GM18867 (cell line): ENCODE results near the gene PACSIN2.
"Not testable (repeated sequence)": the region's sequence is repeated elsewhere in the genome, so short reads cannot be mapped to it uniquely, and the experiment has no call there.

Experiments
- ATAC-seq: cut with Tn5 transposase; IDR thresholded peaks from one replicate; pipeline ENCODE4 v1.9.1; 2021; ENCODE audit warnings: mild to moderate bottlenecking, moderate library complexity; ENCODE audit not compliant: unreplicated experiment

Gene PACSIN2

GRCh38 chr22:42994276-42994916, 20.6 kb downstream of the PACSIN2 start:
- ATAC-seq = no peak

GRCh38 chr22:42993651-42994275, 21.2 kb downstream of the PACSIN2 start:
- ATAC-seq = no peak

GRCh38 chr22:42992886-42993479, 22.0 kb downstream of the PACSIN2 start:
- ATAC-seq = no peak

- no peak for ATAC-seq
These were observed 22.9 kb downstream of the PACSIN2 start for GRCh38 chr22:42992092-42992491.

- no peak for ATAC-seq
These were observed 23.8 kb downstream of the PACSIN2 start for GRCh38 chr22:42991010-42991651.

- no peak for ATAC-seq
These were observed 24.7 kb downstream of the PACSIN2 start for GRCh38 chr22:42990131-42990838.

- no peak for ATAC-seq
These were observed 28.8 kb downstream of the PACSIN2 start for GRCh38 chr22:42986115-42986514.

- ATAC-seq = no peak
These were observed 29.4 kb downstream of the PACSIN2 start for GRCh38 chr22:42985531-42985905.

- no peak for ATAC-seq
These were observed 30.0 kb downstream of the PACSIN2 start for GRCh38 chr22:42984814-42985530.

- ATAC-seq = no peak
These were observed 30.6 kb downstream of the PACSIN2 start for GRCh38 chr22:42984397-42984796.

GRCh38 chr22:42983470-42983869, 31.5 kb downstream of the PACSIN2 start:
- ATAC-seq = no peak

- ATAC-seq = no peak
These were observed 35.3 kb downstream of the PACSIN2 start for GRCh38 chr22:42979606-42980005.

GRCh38 chr22:42978453-42979103, 36.4 kb downstream of the PACSIN2 start:
- ATAC-seq = no peak

GRCh38 chr22:42977569-42977968, 37.4 kb downstream of the PACSIN2 start:
- ATAC-seq = no peak

- no peak for ATAC-seq
These were observed 38.6 kb downstream of the PACSIN2 start for GRCh38 chr22:42976217-42976933.

- no peak for ATAC-seq
These were observed 40.7 kb downstream of the PACSIN2 start for GRCh38 chr22:42974223-42974622.

- no peak for ATAC-seq
These were observed 41.4 kb downstream of the PACSIN2 start for GRCh38 chr22:42973536-42973881.

GRCh38 chr22:42972649-42973535, 42.1 kb downstream of the PACSIN2 start:
- no peak for ATAC-seq

GRCh38 chr22:42971473-42971860, 43.5 kb downstream of the PACSIN2 start:
- not testable (repeated sequence) for ATAC-seq
